ENCODE data around the gene S100PBP.

The S100PBP gene

DNA sequence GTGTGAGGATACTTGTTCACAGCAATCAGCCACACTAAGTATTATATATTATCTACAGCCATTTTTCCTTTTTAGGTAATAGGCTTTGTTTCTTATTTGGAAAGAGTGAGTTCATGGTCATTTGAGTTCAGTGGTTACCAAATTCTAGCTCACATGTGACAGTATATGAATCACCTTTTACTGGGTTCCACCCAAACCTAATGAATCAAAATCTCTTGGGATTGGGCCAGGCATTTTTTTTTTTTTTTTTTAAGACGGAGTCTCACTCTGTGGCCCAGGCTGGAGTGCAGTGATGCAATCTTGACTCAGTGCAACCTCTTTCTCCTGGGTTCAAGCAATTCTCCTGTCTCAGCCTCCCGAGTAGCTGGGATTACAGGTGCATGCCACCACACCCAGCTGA lies 28.1 kb upstream of the S100PBP start:
- TF ChIP-seq, protein P1, sequence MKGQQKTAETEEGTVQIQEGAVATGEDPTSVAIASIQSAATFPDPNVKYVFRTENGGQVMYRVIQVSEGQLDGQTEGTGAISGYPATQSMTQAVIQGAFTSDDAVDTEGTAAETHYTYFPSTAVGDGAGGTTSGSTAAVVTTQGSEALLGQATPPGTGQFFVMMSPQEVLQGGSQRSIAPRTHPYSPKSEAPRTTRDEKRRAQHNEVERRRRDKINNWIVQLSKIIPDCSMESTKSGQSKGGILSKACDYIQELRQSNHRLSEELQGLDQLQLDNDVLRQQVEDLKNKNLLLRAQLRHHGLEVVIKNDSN (IDR thresholded peaks at IDR 0.05) = peak; percentile 29; the same call in 1 of the 2 replicates
- TF ChIP-seq TCF12 (IDR thresholded peaks at IDR 0.05; ENCODE audit: low read depth) (peak; percentile 69), EP300 (IDR thresholded peaks at IDR 0.05; ENCODE audit: borderline replicate concordance) (peak; percentile 79), CEBPB (IDR thresholded peaks at IDR 0.05) (peak; percentile 76), FOXM1 (IDR thresholded peaks at IDR 0.05; ENCODE audit: borderline replicate concordance, low read depth) (peak; percentile 38; the same call in 1 of the 2 replicates), NFIC (IDR thresholded peaks at IDR 0.05) (peak; percentile 85)
- TF ChIP-seq, protein P2, sequence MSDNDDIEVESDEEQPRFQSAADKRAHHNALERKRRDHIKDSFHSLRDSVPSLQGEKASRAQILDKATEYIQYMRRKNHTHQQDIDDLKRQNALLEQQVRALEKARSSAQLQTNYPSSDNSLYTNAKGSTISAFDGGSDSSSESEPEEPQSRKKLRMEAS (IDR thresholded peaks at IDR 0.05) = 0 out of 2 replicates have a peak, but pooled peaks have one; percentile 14

DNA sequence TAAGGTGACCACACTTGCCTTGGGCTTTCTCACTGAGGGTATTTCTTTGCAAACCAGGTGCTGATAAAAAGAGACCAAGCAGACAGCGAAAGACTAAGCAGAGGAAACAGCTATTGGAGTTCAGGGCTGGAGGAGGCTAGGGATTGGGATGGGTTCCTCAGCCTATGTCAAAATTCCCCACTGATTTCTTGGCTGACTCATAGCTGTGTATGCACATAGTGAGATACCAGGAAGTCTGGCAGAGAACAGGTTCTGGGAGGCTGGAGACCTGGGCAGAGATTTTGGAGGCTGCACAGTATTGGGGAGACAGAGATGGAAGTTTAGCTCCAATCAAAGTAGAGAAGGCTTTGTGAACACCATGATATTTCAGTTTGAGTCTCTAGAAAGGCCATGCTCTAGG lies 25.6 kb upstream of the S100PBP start:
- TF ChIP-seq TEAD4 (IDR thresholded peaks at IDR 0.05) = no peak
- TF ChIP-seq YY1 (IDR thresholded peaks at IDR 0.05; ENCODE audit: low read depth) = no peak
- no peak for TF ChIP-seq CREB1 (IDR thresholded peaks at IDR 0.05; ENCODE audit: low read depth)
- TF ChIP-seq, protein P2 (IDR thresholded peaks at IDR 0.05) = no peak
- TF ChIP-seq TCF12 (IDR thresholded peaks at IDR 0.05; ENCODE audit: low read depth) = no peak
- TF ChIP-seq TAF1 (IDR thresholded peaks at IDR 0.05; ENCODE audit: low read depth) = no peak
- TF ChIP-seq, protein P3, sequence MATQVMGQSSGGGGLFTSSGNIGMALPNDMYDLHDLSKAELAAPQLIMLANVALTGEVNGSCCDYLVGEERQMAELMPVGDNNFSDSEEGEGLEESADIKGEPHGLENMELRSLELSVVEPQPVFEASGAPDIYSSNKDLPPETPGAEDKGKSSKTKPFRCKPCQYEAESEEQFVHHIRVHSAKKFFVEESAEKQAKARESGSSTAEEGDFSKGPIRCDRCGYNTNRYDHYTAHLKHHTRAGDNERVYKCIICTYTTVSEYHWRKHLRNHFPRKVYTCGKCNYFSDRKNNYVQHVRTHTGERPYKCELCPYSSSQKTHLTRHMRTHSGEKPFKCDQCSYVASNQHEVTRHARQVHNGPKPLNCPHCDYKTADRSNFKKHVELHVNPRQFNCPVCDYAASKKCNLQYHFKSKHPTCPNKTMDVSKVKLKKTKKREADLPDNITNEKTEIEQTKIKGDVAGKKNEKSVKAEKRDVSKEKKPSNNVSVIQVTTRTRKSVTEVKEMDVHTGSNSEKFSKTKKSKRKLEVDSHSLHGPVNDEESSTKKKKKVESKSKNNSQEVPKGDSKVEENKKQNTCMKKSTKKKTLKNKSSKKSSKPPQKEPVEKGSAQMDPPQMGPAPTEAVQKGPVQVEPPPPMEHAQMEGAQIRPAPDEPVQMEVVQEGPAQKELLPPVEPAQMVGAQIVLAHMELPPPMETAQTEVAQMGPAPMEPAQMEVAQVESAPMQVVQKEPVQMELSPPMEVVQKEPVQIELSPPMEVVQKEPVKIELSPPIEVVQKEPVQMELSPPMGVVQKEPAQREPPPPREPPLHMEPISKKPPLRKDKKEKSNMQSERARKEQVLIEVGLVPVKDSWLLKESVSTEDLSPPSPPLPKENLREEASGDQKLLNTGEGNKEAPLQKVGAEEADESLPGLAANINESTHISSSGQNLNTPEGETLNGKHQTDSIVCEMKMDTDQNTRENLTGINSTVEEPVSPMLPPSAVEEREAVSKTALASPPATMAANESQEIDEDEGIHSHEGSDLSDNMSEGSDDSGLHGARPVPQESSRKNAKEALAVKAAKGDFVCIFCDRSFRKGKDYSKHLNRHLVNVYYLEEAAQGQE (IDR thresholded peaks at IDR 0.05; ENCODE audit: low read depth) = no peak
- TF ChIP-seq, protein P1 (IDR thresholded peaks at IDR 0.05) = no peak
- no peak for TF ChIP-seq ZBTB7A (IDR thresholded peaks at IDR 0.05; ENCODE audit: low read depth)
- no peak for TF ChIP-seq EP300 (IDR thresholded peaks at IDR 0.05; ENCODE audit: borderline replicate concordance)
- TF ChIP-seq EGR1 (IDR thresholded peaks at IDR 0.05) = no peak
- no peak for TF ChIP-seq FOXM1 (IDR thresholded peaks at IDR 0.05; ENCODE audit: borderline replicate concordance, low read depth)
- TF ChIP-seq NFIC (IDR thresholded peaks at IDR 0.05) = no peak
- TF ChIP-seq RAD21 (IDR thresholded peaks at IDR 0.05; ENCODE audit: low read depth) = no peak
- no peak for TF ChIP-seq CEBPB (IDR thresholded peaks at IDR 0.05)

DNA sequence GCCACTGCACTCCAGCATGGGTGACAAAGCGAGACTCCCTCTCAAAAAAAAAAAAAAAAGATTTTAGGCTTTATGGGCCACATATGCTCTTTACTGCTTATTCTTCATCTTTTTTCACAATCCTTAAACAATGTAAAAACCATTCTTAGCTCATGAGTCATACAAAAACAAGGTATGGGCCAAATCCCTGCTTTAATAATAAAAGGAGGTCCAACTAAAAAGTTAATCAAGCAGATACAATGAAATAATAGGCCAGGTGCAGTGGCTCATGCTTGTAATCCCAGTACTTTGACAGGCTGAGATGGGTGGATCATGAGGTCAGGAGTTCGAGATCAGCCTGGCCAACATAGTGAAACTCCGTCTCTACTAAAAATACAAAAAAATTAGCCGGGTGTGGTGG lies 21.7 kb upstream of the S100PBP start:
- TF ChIP-seq TEAD4 (IDR thresholded peaks at IDR 0.05) = peak; percentile 61; the same call in 1 of the 2 replicates
- TF ChIP-seq NFIC (IDR thresholded peaks at IDR 0.05) = peak; percentile 75
- TF ChIP-seq FOXM1 (IDR thresholded peaks at IDR 0.05; ENCODE audit: borderline replicate concordance, low read depth) = peak; percentile 48; the same call in 1 of the 2 replicates
- peak; percentile 65; the same call in 1 of the 2 replicates for TF ChIP-seq EP300 (IDR thresholded peaks at IDR 0.05; ENCODE audit: borderline replicate concordance)
- TF ChIP-seq TCF12 (IDR thresholded peaks at IDR 0.05; ENCODE audit: low read depth) = peak; percentile 82

DNA sequence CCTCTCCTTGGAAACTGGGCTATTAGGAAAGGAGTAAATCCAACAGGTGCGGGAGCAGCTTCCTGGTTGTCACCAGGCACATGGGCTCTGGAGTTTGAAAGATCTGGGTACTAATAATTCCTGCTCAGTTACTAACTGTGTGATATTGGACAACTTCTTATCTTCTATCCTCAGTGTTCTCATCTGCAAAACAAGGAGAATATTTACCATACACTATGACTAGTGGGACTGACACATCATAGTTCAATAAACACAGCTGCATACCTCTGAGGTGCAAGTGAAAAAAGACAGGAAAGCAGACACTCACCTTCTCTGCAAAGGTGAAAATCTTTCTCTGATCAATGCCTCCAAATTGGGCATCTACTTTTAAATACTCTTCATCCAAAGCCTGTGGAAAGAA lies 20.0 kb upstream of the S100PBP start:
- TF ChIP-seq TAF1 (IDR thresholded peaks at IDR 0.05; ENCODE audit: low read depth) (no peak), RAD21 (IDR thresholded peaks at IDR 0.05; ENCODE audit: low read depth) (no peak), NFIC (IDR thresholded peaks at IDR 0.05) (no peak), TEAD4 (IDR thresholded peaks at IDR 0.05) (no peak), EGR1 (IDR thresholded peaks at IDR 0.05) (no peak), CREB1 (IDR thresholded peaks at IDR 0.05; ENCODE audit: low read depth) (no peak), ZBTB7A (IDR thresholded peaks at IDR 0.05; ENCODE audit: low read depth) (no peak), FOXM1 (IDR thresholded peaks at IDR 0.05; ENCODE audit: borderline replicate concordance, low read depth) (no peak), CEBPB (IDR thresholded peaks at IDR 0.05) (no peak), TCF12 (IDR thresholded peaks at IDR 0.05; ENCODE audit: low read depth) (no peak), YY1 (IDR thresholded peaks at IDR 0.05; ENCODE audit: low read depth) (no peak), EP300 (IDR thresholded peaks at IDR 0.05; ENCODE audit: borderline replicate concordance) (no peak)
- TF ChIP-seq, protein P3 (IDR thresholded peaks at IDR 0.05; ENCODE audit: low read depth) = no peak
- TF ChIP-seq, protein P1 (IDR thresholded peaks at IDR 0.05) = no peak
- TF ChIP-seq, protein P2 (IDR thresholded peaks at IDR 0.05) = no peak

DNA sequence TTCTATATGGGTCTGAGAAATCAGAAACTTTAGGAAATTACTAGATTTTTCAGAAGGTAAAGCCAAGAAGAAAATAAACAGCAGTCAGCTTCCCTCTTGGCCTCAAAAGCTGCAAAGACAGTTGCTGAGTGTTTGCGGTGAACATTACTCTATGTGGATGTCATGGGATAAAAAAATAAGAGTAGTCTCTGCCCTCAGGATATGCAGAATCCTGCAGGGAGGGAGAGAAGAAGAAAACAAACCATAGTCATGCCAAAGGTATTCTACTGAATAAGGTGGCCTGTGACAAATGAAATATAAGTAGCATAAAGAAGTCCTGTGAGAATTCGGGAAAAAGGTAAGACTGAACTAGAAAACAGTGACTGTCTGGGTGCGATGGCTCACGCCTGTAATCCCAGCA lies 19.3 kb upstream of the S100PBP start:
- TF ChIP-seq CEBPB (IDR thresholded peaks at IDR 0.05) (no peak), RAD21 (IDR thresholded peaks at IDR 0.05; ENCODE audit: low read depth) (no peak), YY1 (IDR thresholded peaks at IDR 0.05; ENCODE audit: low read depth) (no peak), ZBTB7A (IDR thresholded peaks at IDR 0.05; ENCODE audit: low read depth) (no peak), CREB1 (IDR thresholded peaks at IDR 0.05; ENCODE audit: low read depth) (no peak), EP300 (IDR thresholded peaks at IDR 0.05; ENCODE audit: borderline replicate concordance) (no peak), TEAD4 (IDR thresholded peaks at IDR 0.05) (no peak), TCF12 (IDR thresholded peaks at IDR 0.05; ENCODE audit: low read depth) (no peak)
- TF ChIP-seq, protein P1 (IDR thresholded peaks at IDR 0.05) = no peak

Data from Ishikawa (cell line).